GM19467 (cell line): ENCODE measurements around the gene CMYA5.

Experiments
- ATAC-seq: cut with Tn5 transposase; IDR thresholded peaks from one replicate; pipeline ENCODE4 v1.9.1; 2021; ENCODE audit warnings: mild to moderate bottlenecking, moderate library complexity; ENCODE audit not compliant: unreplicated experiment

CMYA5 gene

DNA sequence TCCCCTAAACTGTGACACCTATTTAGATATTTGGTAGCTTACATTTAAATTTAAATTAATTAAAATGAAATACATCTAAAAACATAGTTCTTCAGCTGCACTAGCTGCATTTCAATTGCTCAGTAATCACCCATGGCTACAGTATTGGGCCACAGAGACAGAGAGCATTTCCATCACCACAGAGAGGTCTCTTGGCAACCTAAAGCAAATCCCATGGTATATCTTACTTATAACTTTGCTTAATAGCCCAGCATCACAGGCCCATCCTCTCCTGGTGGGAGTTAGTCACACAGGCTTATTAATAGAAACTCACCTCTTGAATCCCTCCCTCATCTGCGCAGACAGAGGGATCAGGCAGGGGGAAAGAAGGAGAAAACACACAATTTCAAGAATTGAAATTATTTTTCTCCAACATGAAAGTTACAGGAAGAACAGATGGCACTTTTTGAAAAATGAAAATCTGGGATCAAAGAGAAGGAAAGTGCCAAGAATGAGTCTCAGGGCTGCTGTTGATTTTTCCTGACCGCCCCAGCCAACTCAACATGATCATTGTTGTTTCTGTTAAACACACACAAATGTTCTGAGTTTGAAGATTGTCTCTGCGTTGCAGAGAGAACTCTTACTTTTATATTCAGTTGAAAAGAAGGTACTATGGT is 144.6 kb downstream of the CMYA5 start:
- ATAC-seq, result no peak

DNA sequence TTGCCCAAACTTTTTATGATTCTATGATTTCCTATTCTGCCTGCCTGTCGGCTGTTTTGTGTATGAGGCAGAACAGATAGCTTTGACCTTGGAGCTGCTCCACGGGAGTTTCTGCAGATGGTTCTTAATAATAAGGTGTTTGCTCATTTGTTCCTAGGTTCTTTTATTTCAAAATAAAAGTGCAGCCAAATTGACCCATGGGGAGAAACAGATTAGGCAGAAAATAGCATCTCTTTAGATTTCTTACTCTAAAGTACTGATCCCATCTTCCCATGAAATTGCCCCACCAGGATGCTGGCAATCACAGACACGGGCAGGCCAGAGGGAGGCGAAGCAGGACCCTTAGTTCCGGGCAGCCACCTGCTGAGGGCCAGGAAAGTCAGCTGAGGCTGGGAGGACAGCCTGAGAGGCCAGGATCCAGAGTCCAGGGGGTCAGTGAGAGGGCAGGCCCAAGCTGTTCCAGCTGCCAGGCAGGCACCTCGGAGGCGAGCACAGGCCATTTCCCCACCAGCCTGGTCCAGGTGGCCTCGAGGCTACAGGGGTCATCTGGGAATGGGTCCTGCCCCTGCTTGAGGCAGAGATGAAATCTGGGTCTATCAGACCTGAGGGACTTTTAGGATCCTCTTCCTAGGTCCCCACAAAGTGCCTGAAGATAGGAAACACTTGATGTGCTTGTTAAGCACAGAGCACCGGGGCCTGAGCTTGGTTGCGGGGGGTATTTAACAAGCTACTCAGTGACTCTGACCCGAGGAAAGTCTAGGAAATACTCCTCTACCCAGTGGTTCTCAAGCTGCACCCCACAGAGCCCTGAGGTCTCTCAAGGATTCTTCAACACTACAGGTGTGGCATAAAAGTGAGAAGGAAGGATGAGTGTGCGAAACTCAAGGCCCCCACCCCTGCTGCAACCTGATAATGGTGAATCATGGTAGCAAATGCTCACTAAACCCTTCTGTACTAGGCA is 145.4 kb downstream of the CMYA5 start:
- ATAC-seq, result no peak

DNA sequence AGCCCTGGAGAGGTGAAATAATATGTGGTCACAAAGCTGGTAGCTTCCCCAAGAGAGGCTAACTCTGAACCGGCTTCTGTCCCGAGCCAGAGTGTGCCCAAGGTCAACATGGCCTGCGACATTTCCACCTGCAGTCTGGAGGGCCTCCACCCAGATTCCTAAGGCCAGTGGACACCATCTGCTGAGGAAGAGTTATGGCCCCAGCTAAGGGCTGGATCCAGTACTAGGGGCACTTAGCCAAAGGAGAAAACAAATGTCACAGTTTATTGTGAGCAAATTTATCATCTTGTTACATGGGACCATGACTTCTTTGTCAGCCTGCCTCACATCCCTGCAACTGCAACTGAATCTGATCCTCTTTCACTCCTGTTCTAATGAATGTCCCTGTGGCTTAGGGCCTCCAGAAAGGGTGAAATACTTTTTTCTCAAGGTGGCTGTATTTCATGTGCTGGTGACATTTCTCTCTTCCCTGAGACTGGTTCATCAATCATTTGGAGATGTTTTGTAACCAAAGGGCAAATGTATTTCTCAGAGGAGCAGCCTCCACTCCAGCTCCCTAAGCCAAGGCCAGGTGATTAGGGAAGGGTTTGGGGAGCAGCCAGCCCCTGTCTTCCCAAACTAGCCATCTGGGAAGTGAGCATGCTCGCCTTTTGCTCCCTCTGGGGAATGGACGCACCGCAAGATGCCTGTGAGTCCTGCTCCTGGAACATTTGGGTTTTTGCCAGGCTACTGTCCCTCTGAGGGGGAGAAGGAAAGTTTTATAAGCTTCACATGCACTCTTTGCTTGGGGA is 148.3 kb downstream of the CMYA5 start:
- ATAC-seq, result no peak

DNA sequence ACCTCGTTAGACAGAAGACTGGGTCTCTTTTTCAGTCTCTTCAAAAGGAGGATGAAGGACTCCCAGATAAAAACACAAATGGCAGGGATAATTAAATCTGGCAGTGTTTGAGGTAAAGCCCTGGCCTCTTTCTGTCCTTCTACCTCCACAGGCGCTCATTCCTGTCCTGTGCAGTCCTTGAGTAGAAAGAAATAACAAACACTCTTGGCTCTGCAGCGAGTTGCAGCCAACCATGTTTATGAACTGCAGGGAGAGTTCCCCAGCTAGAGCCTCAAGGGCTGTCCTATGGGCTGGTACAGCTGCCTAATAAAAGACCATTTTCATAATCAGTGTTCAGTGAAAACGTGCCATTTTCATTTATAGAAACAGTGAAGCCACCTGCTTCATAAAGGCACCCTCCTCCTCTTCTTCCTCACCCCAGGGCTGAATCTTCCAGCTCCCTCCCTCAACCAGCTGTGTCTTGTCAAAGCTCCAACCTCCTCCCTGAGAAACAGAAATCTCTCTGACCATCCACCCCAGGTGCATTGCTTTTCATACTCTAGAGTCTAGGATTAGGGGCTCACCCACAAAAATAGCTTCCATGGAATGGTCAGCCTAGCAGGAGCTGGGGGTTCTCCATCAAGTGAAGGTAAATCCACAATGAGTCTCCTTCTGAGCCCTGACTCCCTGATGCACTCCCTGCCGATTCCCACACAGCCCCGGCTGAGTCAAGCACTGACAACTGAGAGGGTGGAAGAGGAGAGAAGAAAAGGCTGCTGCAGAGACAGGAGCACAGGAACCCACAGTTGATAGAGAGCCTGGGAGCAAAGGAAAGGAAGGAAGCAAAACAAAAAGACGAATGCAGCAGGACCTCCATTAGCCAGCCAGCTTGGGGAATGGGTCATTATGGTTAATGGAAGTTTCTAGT is 150.7 kb downstream of the CMYA5 start:
- no peak for ATAC-seq

DNA sequence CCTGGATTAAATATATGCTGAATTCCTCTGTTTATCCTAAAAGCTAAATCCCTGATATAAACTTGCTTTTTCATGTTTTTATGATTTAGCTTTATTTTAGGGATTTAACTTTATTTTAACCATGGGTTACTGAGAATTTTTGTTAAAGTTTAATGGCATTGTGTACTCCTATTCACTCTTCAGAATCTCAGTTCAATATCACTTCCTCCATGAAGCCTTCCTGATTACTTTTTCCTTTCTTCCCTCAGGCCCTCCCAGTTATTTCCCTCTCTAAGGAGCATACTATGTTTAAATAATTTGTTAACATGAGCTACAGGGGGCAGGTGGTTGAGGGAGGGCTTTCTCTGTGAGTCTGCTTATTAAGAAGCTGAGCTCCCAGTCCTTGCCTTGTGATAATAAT is 151.5 kb downstream of the CMYA5 start:
- ATAC-seq, result no peak

DNA sequence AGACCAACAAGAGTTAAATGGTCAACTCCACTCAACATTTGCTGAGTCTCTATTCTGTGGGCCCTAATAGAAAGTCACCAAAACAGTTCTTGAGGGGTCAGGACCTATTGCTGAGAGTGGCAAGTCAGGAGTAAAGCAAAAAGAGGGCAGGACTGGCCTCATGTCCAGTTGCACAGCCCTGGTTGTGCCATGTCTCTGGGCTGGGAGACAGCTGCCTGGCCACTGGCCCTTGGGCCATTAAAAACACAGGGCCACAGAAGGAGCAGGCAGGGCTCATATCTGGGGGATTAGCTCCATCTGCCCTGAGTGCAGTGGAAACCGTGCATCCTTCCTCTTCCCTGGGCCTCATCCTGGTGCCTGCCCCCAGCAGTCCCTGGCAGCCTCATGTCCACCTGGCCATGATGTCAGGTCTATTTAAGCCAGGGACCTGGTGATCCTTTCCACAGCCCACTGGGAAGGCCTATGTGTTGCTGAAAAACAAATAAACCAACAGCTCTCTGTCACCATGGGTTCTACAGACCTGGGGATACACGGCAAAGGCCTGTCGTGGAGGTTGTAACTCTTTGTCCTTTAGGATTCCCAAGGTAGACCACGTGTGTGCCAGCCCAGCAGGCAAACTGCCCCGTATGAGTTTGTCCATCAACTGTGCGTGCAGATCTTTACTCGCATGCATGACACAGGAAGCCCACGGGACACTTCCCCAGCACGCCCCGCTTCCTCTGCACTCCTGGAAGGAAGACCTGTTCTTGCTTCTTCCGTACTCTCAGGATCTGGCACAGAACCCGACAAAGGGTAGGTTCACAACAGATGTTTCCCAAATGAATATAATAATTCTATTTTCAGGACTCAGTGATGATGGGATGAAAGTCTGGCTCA is 152.6 kb downstream of the CMYA5 start:
- no peak for ATAC-seq

DNA sequence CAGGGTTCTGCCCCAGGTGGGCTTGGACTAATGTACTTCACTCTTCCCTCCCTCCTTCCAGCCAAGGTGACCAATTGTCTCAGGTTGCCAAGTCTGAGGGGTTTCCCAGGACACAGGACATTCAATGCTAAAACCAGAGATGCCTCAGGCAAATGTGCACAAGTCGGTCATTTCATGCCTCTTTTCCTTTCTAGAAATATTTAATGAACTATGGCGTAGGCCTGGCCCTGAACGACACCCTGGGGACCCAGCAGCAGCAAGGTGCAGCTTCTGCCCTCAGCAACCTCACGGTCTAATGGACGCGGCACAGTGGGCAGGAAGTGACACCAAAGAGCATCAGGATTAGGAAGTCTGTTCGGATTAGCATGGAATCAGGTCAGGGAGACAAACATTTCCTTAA is 153.4 kb downstream of the CMYA5 start:
- no peak for ATAC-seq

DNA sequence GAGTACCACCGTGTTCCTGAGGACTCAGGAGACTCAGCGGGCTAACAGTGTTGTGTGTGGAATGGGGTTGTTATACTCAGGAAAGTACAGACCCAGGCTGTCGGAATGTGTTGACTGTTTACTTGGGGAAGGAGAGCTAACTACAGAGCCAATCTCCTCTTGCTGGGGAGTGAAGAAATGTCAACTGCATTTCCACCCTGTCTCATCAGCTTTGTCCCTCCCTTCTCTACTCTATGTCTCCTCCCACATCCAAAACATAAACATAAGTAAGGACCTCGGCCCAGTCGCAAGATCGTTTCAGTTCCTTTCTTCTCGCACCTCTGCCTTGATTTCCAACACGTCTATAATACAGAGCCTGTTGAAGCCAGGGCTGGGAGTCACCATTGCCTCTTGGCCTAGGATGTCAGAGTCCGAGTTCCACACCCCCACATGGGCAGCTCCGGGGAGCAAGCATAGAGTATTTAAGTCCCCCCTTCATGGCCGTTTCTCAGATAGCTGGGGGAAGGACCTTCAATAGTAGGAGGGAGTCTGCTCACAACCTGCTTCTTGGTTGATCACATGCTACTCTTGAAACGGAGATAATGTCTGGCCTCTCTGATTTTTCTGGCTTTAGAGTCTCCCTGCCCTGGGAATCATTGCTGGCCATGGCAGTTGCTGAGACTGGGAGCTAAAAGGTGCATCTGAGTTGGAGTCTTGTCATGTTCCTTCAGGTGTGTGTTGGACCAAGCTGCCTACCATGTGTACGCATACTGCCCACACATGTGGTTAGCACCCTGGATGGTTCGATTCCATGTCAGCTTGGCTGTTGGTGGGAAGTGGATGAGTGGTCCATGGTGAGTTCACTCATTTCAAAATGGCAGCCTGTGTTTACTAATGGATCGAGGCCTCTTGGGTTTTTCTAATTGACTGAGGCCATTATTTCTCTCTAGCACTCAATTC is 154.1 kb downstream of the CMYA5 start:
- ATAC-seq, result no peak

DNA sequence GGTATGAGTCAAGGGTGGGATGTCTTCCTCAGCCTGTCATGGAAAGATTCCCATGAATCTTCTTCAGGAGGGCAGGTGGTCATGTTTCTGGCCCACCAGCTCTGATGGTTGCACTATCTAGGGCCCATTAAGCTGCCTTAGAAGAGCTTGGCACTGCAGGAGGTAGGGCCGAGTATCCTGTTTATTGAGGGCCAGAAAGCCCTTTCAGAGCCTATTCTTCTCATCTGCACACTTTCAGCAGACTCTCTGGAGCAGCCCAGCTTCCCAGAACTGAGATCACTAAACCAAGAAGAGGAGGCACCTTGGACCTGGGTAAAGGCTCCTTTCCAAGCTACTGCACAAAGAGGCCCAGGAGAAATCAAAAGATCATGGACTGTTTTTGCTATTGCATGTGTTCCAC is 154.9 kb downstream of the CMYA5 start:
- ATAC-seq, result no peak

DNA sequence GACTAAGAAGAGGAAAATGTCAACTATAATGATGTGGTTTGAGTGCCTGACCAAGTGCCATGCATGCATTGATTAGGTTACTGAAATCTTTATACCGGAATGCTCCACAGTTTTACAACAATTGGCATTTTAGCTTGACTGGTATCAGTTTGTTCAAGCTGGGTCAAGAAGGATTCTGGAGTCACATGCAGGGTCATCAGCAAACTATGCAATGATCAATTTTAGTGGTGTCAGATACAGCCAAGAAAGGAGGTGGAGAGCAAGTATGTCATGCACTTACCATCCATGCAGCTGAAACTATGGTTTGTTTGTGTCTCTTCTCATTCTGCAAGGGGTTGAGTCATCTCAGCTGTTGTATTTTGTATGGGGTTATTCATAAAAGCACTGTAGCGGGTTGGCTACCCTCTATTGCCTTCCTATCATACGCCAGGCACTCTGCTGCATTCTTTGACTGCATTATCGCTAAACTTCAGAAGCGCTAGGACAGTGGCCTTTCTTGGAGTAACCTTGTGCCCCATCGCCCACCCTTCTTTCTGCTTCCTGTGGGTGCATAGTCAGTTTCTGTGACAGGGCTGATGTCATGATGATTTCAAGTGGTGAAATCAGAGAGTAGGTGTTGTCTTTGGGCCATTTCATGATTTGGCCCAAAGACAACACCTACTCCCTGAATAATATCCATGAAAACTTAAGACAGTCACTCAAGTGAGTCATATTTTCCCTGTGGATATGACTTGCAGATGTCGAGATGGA is 156.0 kb downstream of the CMYA5 start:
- ATAC-seq, result no peak

DNA sequence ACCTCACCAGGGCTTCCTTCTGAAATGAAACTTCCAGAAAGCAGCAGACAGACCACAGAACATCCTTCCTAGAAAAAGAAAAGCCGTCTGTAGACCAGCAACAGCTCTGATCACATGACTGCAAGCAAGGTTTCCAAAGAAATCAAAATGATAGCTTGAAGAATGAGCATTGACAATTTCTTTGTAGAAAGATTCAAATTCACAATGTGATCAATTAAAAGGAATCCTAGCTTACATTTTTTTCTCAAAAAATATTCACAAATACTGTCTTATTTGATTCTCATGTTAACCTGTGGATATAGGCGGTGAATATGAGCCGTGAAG is 156.5 kb downstream of the CMYA5 start:
- ATAC-seq, result no peak

DNA sequence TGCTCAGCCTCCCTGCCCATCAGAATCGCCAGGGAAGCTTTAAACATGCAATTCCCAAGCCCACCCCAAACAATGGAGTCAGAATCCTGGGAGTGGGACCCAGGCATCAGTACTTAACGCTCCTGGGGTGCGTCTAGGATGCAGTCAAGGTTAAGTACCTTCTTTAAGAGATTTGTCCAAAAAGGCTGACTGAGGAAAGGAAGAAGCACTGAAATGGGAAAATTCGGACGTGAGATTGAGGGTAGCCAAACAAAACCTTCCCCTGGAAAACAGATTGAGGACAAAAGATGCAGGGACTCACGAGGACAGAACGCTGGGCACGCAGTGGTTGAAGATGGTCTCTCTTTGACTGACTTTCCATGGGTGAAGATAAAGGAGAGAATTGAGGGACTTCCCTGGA is 157.9 kb downstream of the CMYA5 start:
- no peak for ATAC-seq

DNA sequence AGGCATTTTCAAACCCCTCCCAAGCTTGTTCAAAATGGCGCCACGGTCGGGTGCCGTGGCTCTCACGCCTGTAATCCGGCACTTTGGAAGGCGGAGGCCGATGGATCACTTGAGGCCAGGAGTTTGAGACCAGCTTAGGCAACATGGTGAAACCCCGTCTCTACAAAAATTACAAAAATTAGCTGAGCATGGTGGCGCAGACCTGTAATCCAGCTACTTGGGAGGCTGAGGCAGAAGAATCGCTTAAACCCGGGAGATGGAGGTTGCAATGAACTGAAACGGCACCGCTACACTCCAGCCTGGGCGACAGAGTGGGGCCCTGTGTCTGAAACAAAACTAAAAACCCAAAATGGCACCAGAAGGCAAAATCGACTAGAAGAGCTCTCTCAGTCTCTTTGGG is 159.4 kb downstream of the CMYA5 start:
- no peak for ATAC-seq
